ENCODE data around the gene ACIN1. TPM values are rescaled to one million over a fixed set of nuclear protein-coding genes. Genes with fewer than 3 reads are reported as not detected.

The ACIN1 gene
- total and polyA plus RNA-seq, 2 of the 8 experiments (the other 6 are each of a cell fraction or from before 2014, with no cell fraction given) = 132 to 233 TPM

DNA sequence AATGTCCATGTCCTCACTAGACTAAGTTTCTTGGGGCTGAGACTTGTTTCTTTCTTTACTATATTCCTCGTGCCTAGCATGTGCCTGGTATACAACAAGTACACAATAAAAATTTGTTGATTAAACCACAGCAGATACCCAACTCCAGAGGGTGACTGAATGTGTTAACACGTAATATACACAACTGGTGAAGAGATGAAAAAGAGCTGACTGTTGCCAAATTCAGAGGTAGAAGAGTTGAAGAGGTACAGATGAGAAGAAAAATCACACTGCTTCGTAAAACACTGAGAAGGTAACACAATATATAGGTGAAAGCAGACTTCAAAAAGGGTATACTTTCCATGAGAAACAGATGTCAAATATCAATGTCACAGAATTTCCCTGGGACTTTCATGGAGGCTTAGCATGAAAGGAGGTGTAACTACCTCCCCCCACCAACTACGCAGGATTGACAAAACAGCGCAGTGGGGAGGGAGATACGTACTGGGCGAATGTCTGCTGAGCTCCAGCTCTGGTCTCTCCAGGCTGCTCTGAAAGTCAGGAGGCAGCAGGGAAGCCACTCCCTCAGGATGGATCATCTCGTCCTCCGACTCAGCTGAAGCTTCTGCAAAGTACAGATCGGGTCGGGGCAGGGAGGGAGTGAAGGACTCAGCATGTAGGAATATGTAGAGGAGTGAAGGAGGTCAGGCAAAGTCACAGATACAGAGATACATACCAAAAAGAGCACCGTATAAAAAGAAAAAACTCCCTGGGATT, 5.3 kb downstream of the ACIN1 start (continued):
- no peak for TF ChIP-seq MAFK (IDR thresholded peaks at IDR 0.05; ENCODE audit: low read depth, low read length)
- TF ChIP-seq TEAD4 (IDR thresholded peaks at IDR 0.05; ENCODE audit: low read depth, low read length) = no peak
- TF ChIP-seq CEBPB (IDR thresholded peaks at IDR 0.05; ENCODE audit: low read depth, low read length) = no peak
- TF ChIP-seq CREB1 (IDR thresholded peaks at IDR 0.05) = no peak
- no peak for TF ChIP-seq KDM5A (IDR thresholded peaks at IDR 0.05; ENCODE audit: low read length)
- TF ChIP-seq TAF7 (optimal IDR thresholded peaks at IDR 0.05; ENCODE audit: borderline replicate concordance, low read depth, low read length) = no peak
- TF ChIP-seq EP300 (IDR thresholded peaks at IDR 0.05; ENCODE audit: borderline replicate concordance in 1 of 2, low read depth in 2 of 2, low read length in 2 of 2) = no peak
- no peak for TF ChIP-seq ASH2L (IDR thresholded peaks at IDR 0.05; ENCODE audit: low read length)
- TF ChIP-seq JUN (IDR thresholded peaks at IDR 0.05; ENCODE audit: low read depth, low read length) = no peak
